HS-5 (cell line): ENCODE results near the gene POC1A.

Experiments used
- DNase-seq: peaks from one replicate; pipeline ENCODE4 v3.0.0-alpha.2; 2012; ENCODE audit warnings: low read depth

Gene POC1A

GRCh38 chr3:52026041-52026440, 128.2 kb downstream of the POC1A start:
- no peak for DNase-seq

- no peak for DNase-seq
Measured at GRCh38 chr3:52025453-52025852, 128.8 kb downstream of the POC1A start.
